HCT116 (cell line): ENCODE data around the gene SHISA4. TPM values are rescaled to one million over a fixed set of nuclear protein-coding genes. Genes with fewer than 3 reads are reported as not detected.

Experiments used
- ATAC-seq: fragments of 200-7000 bp; cut with Tn5 transposase; 2 replicates; pipeline ENCODE4 v1.9.1; 2020; ENCODE audit warnings: mild to moderate bottlenecking, moderate library complexity
- BruUV-seq: library from RNA; stranded (reverse); fragments of 400-500 nt; replicated peaks from 2 replicates; lab custom pipeline; 2021; lab: Mats Ljungman, UMichigan
- CTCF ChIA-PET: fragments of 300-600 bp; sonication (Branson Sonifier 250); formaldehyde crosslinking; loops from one replicate; lab custom pipeline; 2021; ENCODE audit warnings: antibody characterized with exemption; lab: Charles Lee
- POLR2A ChIA-PET: fragments of 300-600, 350-600 bp; sonication (Branson Sonifier 250); formaldehyde crosslinking; loops from one replicate; lab custom pipeline; 2021; ENCODE audit warnings: antibody characterized with exemption; lab: Charles Lee
- RAD21 ChIA-PET, 2 experiments: fragments of 300-600 bp; sonication (Branson Sonifier 250); formaldehyde crosslinking; loops; one replicate each; lab custom pipeline; 2023; ENCODE audit warnings: low total read pairs in 2 of 2; ENCODE audit not compliant: uncharacterized antibody in 2 of 2, unreplicated experiment in 2 of 2, low non-redundant PET in 1 of 2; lab: Charles Lee
- DNase-seq: peaks from one replicate; pipeline ENCODE4 v3.0.0-alpha.2; 2010; ENCODE audit warnings: low read depth, low spot score
- H2AFZ ChIP-seq: fragments of 200-600 bp; shearing (Covaris generic), sonication (generic); 2 replicates; pipeline ENCODE4 v1.6.1; 2017; ENCODE audit warnings: low read depth, mixed run types, mixed read lengths, antibody characterized with exemption, low read length; ENCODE audit not compliant: poor library complexity, severe bottlenecking
- H3K27ac ChIP-seq: 2 replicates; pipeline ENCODE4 v1.5.1; 2012; ENCODE audit warnings: low read depth, low read length
- H3K27me3 ChIP-seq: fragments of 200-600 bp; sonication (generic); 2 replicates; pipeline ENCODE4 v1.6.1; 2016; ENCODE audit warnings: mixed run types, low read length, mixed read lengths; ENCODE audit not compliant: insufficient read depth
- H3K36me3 ChIP-seq, 2 experiments: fragments of 200-500 bp in 1 of 2; fragments of 200-600 bp in 1 of 2; sonication (Bioruptor generic) in 1 of 2; sonication (generic) in 1 of 2; 2 replicates each; pipeline versions ENCODE4 v1.5.1 to v1.6.1; 2014 to 2016; ENCODE audit warnings: low read length in 2 of 2, inconsistent platforms in 1 of 2, mixed read lengths in 1 of 2, mixed run types in 1 of 2; ENCODE audit not compliant: insufficient read depth in 2 of 2, control insufficient read depth in 1 of 2
- H3K4me1 ChIP-seq, 2 experiments: fragments of 200-600 bp in 1 of 2; sonication (generic) in 1 of 2; 2 replicates each; pipeline versions ENCODE4 v1.5.1 to v1.6.1; 2012 to 2017; ENCODE audit warnings: low read length in 2 of 2, inconsistent platforms in 1 of 2, mild to moderate bottlenecking in 1 of 2, mixed read lengths in 1 of 2, mixed run types in 1 of 2, moderate library complexity in 1 of 2; ENCODE audit not compliant: insufficient read depth in 2 of 2, control insufficient read depth in 1 of 2
- H3K4me2 ChIP-seq: fragments of 200-600 bp; sonication (generic); 2 replicates; pipeline ENCODE4 v1.6.1; 2017; ENCODE audit warnings: mixed run types, low read length, mixed read lengths
- H3K4me3 ChIP-seq, 2 experiments: fragments of 200-600 bp in 1 of 2; sonication (generic) in 1 of 2; replicated peaks in 1 of 2; 2 replicates each; pipeline ENCODE4 v1.5.1; 2011 to 2016; ENCODE audit warnings: low read length in 2 of 2, control low read depth in 1 of 2, low read depth in 1 of 2, mild to moderate bottlenecking in 1 of 2, mixed read lengths in 1 of 2, mixed run types in 1 of 2
- H3K79me2 ChIP-seq: fragments of 200-600 bp; sonication (generic); 2 replicates; pipeline ENCODE4 v1.6.1; 2017; ENCODE audit warnings: mild to moderate bottlenecking, mixed run types, low read length, moderate library complexity, mixed read lengths; ENCODE audit not compliant: insufficient read depth
- H3K9ac ChIP-seq: fragments of 200-600 bp; sonication (generic); 2 replicates; pipeline ENCODE4 v1.6.1; 2016; ENCODE audit warnings: low read length, mixed read lengths
- H3K9me2 ChIP-seq: fragments of 200-600 bp; sonication (generic), shearing (Covaris generic); 2 replicates; pipeline ENCODE4 v1.6.1; 2017; ENCODE audit warnings: mixed run types, mild to moderate bottlenecking, moderate library complexity; ENCODE audit not compliant: insufficient read depth
- H3K9me3 ChIP-seq, 2 experiments: fragments of 200-500 bp in 1 of 2; fragments of 200-600 bp in 1 of 2; sonication (Bioruptor generic) in 1 of 2; sonication (generic) in 1 of 2; 2 replicates each; pipeline ENCODE4 v1.6.1; 2014 to 2017; ENCODE audit warnings: low read length in 2 of 2, mixed read lengths in 2 of 2, inconsistent platforms in 1 of 2, low read depth in 1 of 2, mild to moderate bottlenecking in 1 of 2, mixed run types in 1 of 2, moderate library complexity in 1 of 2; ENCODE audit not compliant: control insufficient read depth in 1 of 2, insufficient read depth in 1 of 2
- H4K20me1 ChIP-seq: fragments of 200-600 bp; sonication (generic), shearing (Covaris generic); 2 replicates; pipeline ENCODE4 v1.6.1; 2017; ENCODE audit warnings: mixed run types, mild to moderate bottlenecking, moderate library complexity; ENCODE audit not compliant: insufficient read depth
- ELF1 ChIP-seq: IDR thresholded peaks from 2 replicates; pipeline ENCODE4 v1.6.1; 2012; ENCODE audit warnings: low read depth, borderline replicate concordance
- POLR2A ChIP-seq: IDR thresholded peaks from 2 replicates; pipeline ENCODE4 v1.7.0; 2011; ENCODE audit warnings: borderline replicate concordance; ENCODE audit not compliant: insufficient read depth, insufficient read length; ENCODE audit errors: extremely low read depth
- RAD21 ChIP-seq: IDR thresholded peaks from 2 replicates; pipeline ENCODE4 v1.6.1; 2012; ENCODE audit warnings: low read depth, mild to moderate bottlenecking
- TCF7L2 ChIP-seq: IDR thresholded peaks from 2 replicates; pipeline ENCODE4 v1.7.0; 2011; ENCODE audit warnings: borderline replicate concordance, inconsistent platforms; ENCODE audit not compliant: insufficient read depth, insufficient read length; ENCODE audit errors: extremely low read depth
- YY1 ChIP-seq: IDR thresholded peaks from 2 replicates; pipeline ENCODE4 v1.6.1; 2011; ENCODE audit warnings: low read length, low read depth, moderate library complexity, mild to moderate bottlenecking; ENCODE audit not compliant: insufficient replicate concordance; ENCODE audit errors: extremely low read depth
- intact Hi-C: fragments of 100-400 bp; cut with micrococcal nuclease; formaldehyde crosslinking; loops from 2 replicates; pipeline ENCODE4 v1.10.0; 2022
- total RNA-seq: library from RNA; stranded (reverse); gene quantifications from one replicate; pipeline ENCODE4 v1.2.1, GENCODE V29; 2021; ENCODE audit not compliant: unreplicated experiment
- TF ChIP-seq, protein P1 (sequence below), 3 experiments: fragments of 200-600 bp in 1 of 3; sonication (generic) in 1 of 3; IDR thresholded peaks in 2 of 3; conservative IDR thresholded peaks in 1 of 3; 2 replicates each; pipeline ENCODE4 v1.5.1; 2012 to 2017; ENCODE audit warnings: low read depth in 2 of 3, low read length in 2 of 3, antibody characterized with exemption in 1 of 3, borderline replicate concordance in 1 of 3, control low read depth in 1 of 3, mild to moderate bottlenecking in 1 of 3, mixed read lengths in 1 of 3, mixed run types in 1 of 3, moderate library complexity in 1 of 3; ENCODE audit not compliant: insufficient read depth in 1 of 3

SHISA4 gene
- total RNA-seq, 1 experiment from 2014 or later: 15.2 TPM

DNA sequence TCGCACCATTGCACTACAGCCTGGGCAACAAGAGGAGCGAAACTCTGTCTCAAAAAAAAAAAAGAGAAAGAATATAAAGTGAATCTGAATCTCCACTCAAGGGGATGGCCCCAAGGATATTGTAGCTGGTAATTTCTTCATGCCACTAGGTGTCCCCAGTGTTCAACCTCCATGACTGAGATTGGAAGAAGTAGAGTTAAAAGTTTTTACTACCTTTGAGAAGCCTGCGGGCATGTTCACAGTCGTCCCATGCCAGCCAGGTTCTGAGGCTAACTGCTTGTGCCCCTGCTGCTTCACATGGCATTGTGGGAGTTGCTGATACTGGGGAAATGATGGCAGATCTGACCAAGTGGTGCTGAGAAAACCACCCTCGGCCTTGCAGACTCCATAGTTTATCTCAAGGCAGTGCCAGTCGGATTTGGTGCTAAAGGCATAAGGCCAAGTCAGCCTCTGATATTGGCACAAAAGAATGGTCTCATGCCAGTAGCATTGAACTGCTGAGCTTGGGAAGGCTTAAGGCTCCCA is 10.8 kb upstream of the SHISA4 start:
- no TSS peak for BruUV-seq
- Histone ChIP-seq H3K36me3 (peaks cover 13 to 31% of the 10 kb centered on the region in 2 experiments; a peak in 2 of 4 replicates), H3K27ac (peak overlapping the region; percentile 15; the same call in 1 of the 2 replicates), H4K20me1 (no peaks in the 10 kb centered on the region; the same call in 1 of the 2 replicates), H3K4me2 (no peak overlapping the region), H3K9me2 (no peaks in the 10 kb centered on the region), H2AFZ (no peak overlapping the region), H3K79me2 (no peaks in the 10 kb centered on the region), H3K4me1 (peaks cover 7 to 25% of the 10 kb centered on the region in 2 experiments), H3K9me3 (no peaks in the 10 kb centered on the region), H3K9ac (no peak overlapping the region), H3K27me3 (no peaks in the 10 kb centered on the region), H3K4me3 (no peak overlapping the region)
- CTCF ChIA-PET: interaction anchor here (0.8 to 1.6 kb wide), 13 partner anchors 9 to 347 kb away, joined by 3 to 27 read pairs (median 3); no protein-coding TSS in a partner anchor
- RAD21 ChIA-PET: interaction anchor here (1.2 to 1.9 kb wide), 2 partner anchors 95 to 96 kb away, joined by 3 to 5 read pairs; no protein-coding TSS in a partner anchor
- DNase-seq: peak; percentile 46
- intact Hi-C loops: loop anchor here (1.0 to 5.0 kb wide), 2 partner anchors 94 to 346 kb away; no protein-coding TSS in a partner anchor
- TF ChIP-seq POLR2A (no peak), TCF7L2 (no peak), ELF1 (no peak), YY1 (peak; percentile 20), RAD21 (peak; percentile 80)
- TF ChIP-seq, protein P1, sequence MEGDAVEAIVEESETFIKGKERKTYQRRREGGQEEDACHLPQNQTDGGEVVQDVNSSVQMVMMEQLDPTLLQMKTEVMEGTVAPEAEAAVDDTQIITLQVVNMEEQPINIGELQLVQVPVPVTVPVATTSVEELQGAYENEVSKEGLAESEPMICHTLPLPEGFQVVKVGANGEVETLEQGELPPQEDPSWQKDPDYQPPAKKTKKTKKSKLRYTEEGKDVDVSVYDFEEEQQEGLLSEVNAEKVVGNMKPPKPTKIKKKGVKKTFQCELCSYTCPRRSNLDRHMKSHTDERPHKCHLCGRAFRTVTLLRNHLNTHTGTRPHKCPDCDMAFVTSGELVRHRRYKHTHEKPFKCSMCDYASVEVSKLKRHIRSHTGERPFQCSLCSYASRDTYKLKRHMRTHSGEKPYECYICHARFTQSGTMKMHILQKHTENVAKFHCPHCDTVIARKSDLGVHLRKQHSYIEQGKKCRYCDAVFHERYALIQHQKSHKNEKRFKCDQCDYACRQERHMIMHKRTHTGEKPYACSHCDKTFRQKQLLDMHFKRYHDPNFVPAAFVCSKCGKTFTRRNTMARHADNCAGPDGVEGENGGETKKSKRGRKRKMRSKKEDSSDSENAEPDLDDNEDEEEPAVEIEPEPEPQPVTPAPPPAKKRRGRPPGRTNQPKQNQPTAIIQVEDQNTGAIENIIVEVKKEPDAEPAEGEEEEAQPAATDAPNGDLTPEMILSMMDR (IDR thresholded peaks at IDR 0.05 in 2 of 3, conservative IDR thresholded peaks at IDR 0.05 in 1 of 3; ENCODE audit: borderline replicate concordance in 1 of 3, insufficient read depth in 1 of 3, low read depth in 2 of 3, low read length in 2 of 3): peak; percentile 65 to 70 (median 69)
- POLR2A ChIA-PET: interaction anchor here (0.8 kb wide), 1 partner anchor 94 kb away, joined by 4 read pairs; no protein-coding TSS in a partner anchor
- peak; percentile 42 for ATAC-seq
